ENCODE data around the gene TMSB4Y. TPM values are rescaled to one million over a fixed set of nuclear protein-coding genes. Genes with fewer than 3 reads are reported as not detected.

The TMSB4Y gene
- polyA plus RNA-seq, 1 donor (not counting 4 experiments of a cell fraction or from before 2014, with no cell fraction given), result not detected

GRCh38 chrY:13671122-13671521 is 32.6 kb upstream of the TMSB4Y start:
- FAIRE-seq (no peak), DNase-seq (ENCODE audit: low read depth, low spot score) (no peak)
- no peak for TF ChIP-seq CTCF (optimal IDR thresholded peaks at IDR 0.05 in 1 of 3, IDR thresholded peaks at IDR 0.05 in 1 of 3, conservative IDR thresholded peaks at IDR 0.05 in 1 of 3; ENCODE audit: extremely low read depth in 1 of 3, insufficient read depth in 2 of 3, low read length in 3 of 3)
- no peak for TF ChIP-seq EZH2 (IDR thresholded peaks at IDR 0.05; ENCODE audit: low read length)
- Histone ChIP-seq H2AFZ (ENCODE audit: control insufficient read depth, low read length) (no peak overlapping the region), H4K20me1 (ENCODE audit: control insufficient read depth, extremely low read depth, insufficient read depth, low read length) (no peaks in the 10 kb centered on the region), H3K4me2 (ENCODE audit: control insufficient read depth, extremely low read depth, insufficient read depth, low read depth, low read length) (no peak overlapping the region), H3K4me3 (ENCODE audit: control insufficient read depth in 2 of 3, extremely low read depth in 1 of 3, insufficient read depth in 2 of 3, low read depth in 1 of 3, low read length in 3 of 3) (no peak overlapping the region), H3K27me3 (ENCODE audit: control insufficient read depth, extremely low read depth, insufficient read depth, low read length) (no peaks in the 10 kb centered on the region), H3K4me1 (ENCODE audit: control insufficient read depth, extremely low read depth, insufficient read depth, low read length) (no peaks in the 10 kb centered on the region), H3K79me2 (ENCODE audit: control insufficient read depth, insufficient read depth, low read length) (no peaks in the 10 kb centered on the region), H3K9me1 (ENCODE audit: control insufficient read depth, extremely low read depth, insufficient read depth, low read length) (no peaks in the 10 kb centered on the region), H3K9me3 (ENCODE audit: control insufficient read depth, low read depth, low read length) (no peaks in the 10 kb centered on the region), H3K27ac (ENCODE audit: control insufficient read depth, insufficient read depth, low read length) (no peak overlapping the region), H3K9ac (ENCODE audit: control insufficient read depth, extremely low read depth, insufficient read depth, low read length) (no peak overlapping the region), H3K36me3 (ENCODE audit: control insufficient read depth in 2 of 2, extremely low read depth in 1 of 2, insufficient read depth in 2 of 2, low read length in 2 of 2) (no peaks in the 10 kb centered on the region)
- dilution Hi-C loops (cut with MboI; ENCODE audit: extremely low pct_ligation_motif_present, low sequenced_read_pairs), result no loop called here

- Histone ChIP-seq H3K36me3 (ENCODE audit: control insufficient read depth in 2 of 2, extremely low read depth in 1 of 2, insufficient read depth in 2 of 2, low read length in 2 of 2) (no peaks in the 10 kb centered on the region), H3K9me1 (ENCODE audit: control insufficient read depth, extremely low read depth, insufficient read depth, low read length) (no peaks in the 10 kb centered on the region), H3K9ac (ENCODE audit: control insufficient read depth, extremely low read depth, insufficient read depth, low read length) (no peak overlapping the region), H3K9me3 (ENCODE audit: control insufficient read depth, low read depth, low read length) (no peaks in the 10 kb centered on the region), H3K4me3 (ENCODE audit: control insufficient read depth in 2 of 3, extremely low read depth in 1 of 3, insufficient read depth in 2 of 3, low read depth in 1 of 3, low read length in 3 of 3) (no peak overlapping the region), H3K4me1 (ENCODE audit: control insufficient read depth, extremely low read depth, insufficient read depth, low read length) (no peaks in the 10 kb centered on the region), H2AFZ (ENCODE audit: control insufficient read depth, low read length) (no peak overlapping the region), H4K20me1 (ENCODE audit: control insufficient read depth, extremely low read depth, insufficient read depth, low read length) (no peaks in the 10 kb centered on the region), H3K4me2 (ENCODE audit: control insufficient read depth, extremely low read depth, insufficient read depth, low read depth, low read length) (no peak overlapping the region), H3K79me2 (ENCODE audit: control insufficient read depth, insufficient read depth, low read length) (no peaks in the 10 kb centered on the region), H3K27me3 (ENCODE audit: control insufficient read depth, extremely low read depth, insufficient read depth, low read length) (no peaks in the 10 kb centered on the region), H3K27ac (ENCODE audit: control insufficient read depth, insufficient read depth, low read length) (no peak overlapping the region)
- dilution Hi-C loops (cut with MboI; ENCODE audit: extremely low pct_ligation_motif_present, low sequenced_read_pairs), result no loop called here
- FAIRE-seq (no peak), DNase-seq (ENCODE audit: low read depth, low spot score) (no peak)
- TF ChIP-seq EZH2 (IDR thresholded peaks at IDR 0.05; ENCODE audit: low read length) (no peak), CTCF (optimal IDR thresholded peaks at IDR 0.05 in 1 of 3, IDR thresholded peaks at IDR 0.05 in 1 of 3, conservative IDR thresholded peaks at IDR 0.05 in 1 of 3; ENCODE audit: extremely low read depth in 1 of 3, insufficient read depth in 2 of 3, low read length in 3 of 3) (no peak)
These were observed 1.4 kb upstream of the TMSB4Y start for GRCh38 chrY:13702276-13702675.
